PFSK-1 (cell line): Measurements from ENCODE around the gene MAEA.

Experiments used
- FOXP2 ChIP-seq: optimal IDR thresholded peaks from 2 replicates; pipeline ENCODE3; 2011; ENCODE audit warnings: borderline replicate concordance, control low read depth, inconsistent platforms; ENCODE audit not compliant: insufficient read depth; ENCODE audit errors: extremely low read length, extremely low read depth
- POLR2AphosphoS5 ChIP-seq: IDR thresholded peaks from 2 replicates; pipeline ENCODE4 v1.6.1; 2012; ENCODE audit warnings: low read depth, mild to moderate bottlenecking, control low read depth, low read length, moderate library complexity
- REST ChIP-seq, 2 experiments: IDR thresholded peaks; 2 replicates each; pipeline versions ENCODE4 v1.6.1 to v1.8.0; 2011 to 2012; ENCODE audit warnings: low read depth in 2 of 2, low read length in 2 of 2, control low read depth in 1 of 2, inconsistent platforms in 1 of 2, mild to moderate bottlenecking in 1 of 2, moderate library complexity in 1 of 2; ENCODE audit not compliant: insufficient read depth in 1 of 2
- SIN3A ChIP-seq: IDR thresholded peaks from 2 replicates; pipeline ENCODE4 v1.6.1; 2012; ENCODE audit warnings: mild to moderate bottlenecking, low read length, moderate library complexity, borderline replicate concordance; ENCODE audit not compliant: insufficient read depth
- TAF1 ChIP-seq: IDR thresholded peaks from 2 replicates; pipeline ENCODE4 v1.6.1; 2012; ENCODE audit warnings: low read length, control low read depth, borderline replicate concordance; ENCODE audit not compliant: insufficient read depth

The MAEA gene

DNA sequence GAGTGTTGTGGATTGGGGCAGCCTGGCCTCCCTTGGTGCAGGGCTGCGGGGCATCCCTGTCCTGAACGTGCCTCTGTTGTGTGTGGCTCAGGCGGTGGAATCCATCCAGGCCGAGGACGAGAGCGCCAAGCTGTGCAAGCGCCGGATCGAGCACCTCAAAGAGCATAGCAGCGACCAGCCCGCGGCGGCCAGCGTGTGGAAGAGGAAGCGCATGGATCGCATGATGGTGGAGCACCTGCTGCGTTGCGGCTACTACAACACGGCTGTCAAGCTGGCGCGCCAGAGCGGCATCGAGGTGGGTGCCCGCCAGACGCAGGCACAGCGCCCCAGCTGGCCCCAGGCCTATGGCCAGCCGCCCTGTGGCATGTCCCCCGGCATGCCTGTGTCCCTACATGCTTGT is 25.6 kb downstream of the MAEA start:
- TF ChIP-seq REST (IDR thresholded peaks at IDR 0.05; ENCODE audit: insufficient read depth in 1 of 2, low read depth in 2 of 2, low read length in 2 of 2) (no peak), POLR2AphosphoS5 (no peak), FOXP2 (no peak), TAF1 (no peak), SIN3A (no peak)

DNA sequence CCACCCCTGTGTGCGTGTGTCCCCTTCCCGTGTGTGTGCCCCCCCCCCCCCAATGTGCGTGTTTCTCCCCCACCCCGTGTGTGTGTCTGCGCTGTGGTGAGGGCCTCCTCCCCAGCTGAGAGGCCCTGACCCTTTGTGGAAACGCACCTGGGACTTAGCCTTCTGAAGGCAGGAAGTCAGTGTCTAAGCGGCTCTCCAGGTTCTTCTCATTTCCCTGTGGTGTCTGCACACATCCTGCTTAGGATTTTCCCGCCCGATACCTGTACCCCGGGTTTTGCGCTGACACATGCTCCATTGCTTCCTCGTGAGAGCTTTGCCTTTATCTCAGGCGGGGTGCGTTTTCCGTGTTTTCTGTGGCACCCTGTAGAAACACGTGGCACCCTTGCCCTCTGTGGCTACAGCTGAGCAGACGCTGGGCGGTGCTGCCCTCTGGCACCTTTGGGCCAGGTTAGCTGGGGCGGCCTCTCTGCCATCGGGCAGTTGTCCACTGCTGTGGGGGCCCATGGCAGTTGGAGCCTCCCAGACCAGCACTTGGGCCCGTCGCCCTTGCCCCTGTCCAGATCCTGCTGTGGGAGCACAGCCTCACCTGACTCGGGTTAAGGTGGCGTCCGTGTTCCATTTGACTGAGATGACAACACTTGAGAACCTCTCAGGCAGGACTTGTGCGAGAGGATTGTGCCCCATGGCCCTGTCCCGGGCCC is 26.3 kb downstream of the MAEA start:
- no peak for TF ChIP-seq POLR2AphosphoS5
- no peak for TF ChIP-seq SIN3A
- no peak for TF ChIP-seq FOXP2
- no peak for TF ChIP-seq REST (IDR thresholded peaks at IDR 0.05; ENCODE audit: insufficient read depth in 1 of 2, low read depth in 2 of 2, low read length in 2 of 2)
- TF ChIP-seq TAF1 = no peak

- TF ChIP-seq REST (IDR thresholded peaks at IDR 0.05; ENCODE audit: insufficient read depth in 1 of 2, low read depth in 2 of 2, low read length in 2 of 2) = no peak
- TF ChIP-seq SIN3A = no peak
- TF ChIP-seq FOXP2 = no peak
Observed at GRCh38 chr4:1316537-1317168, 27.0 kb downstream of the MAEA start.

GRCh38 chr4:1317177-1318045 is 27.7 kb downstream of the MAEA start:
- TF ChIP-seq POLR2AphosphoS5 = no peak

GRCh38 chr4:1318046-1318375 is 28.3 kb downstream of the MAEA start:
- TF ChIP-seq REST (IDR thresholded peaks at IDR 0.05; ENCODE audit: insufficient read depth in 1 of 2, low read depth in 2 of 2, low read length in 2 of 2) = no peak
